SK-N-SH (cell line): Measurements from ENCODE around the gene ANKRD44. TPM values are rescaled to one million over a fixed set of nuclear protein-coding genes. Genes with fewer than 3 reads are reported as not detected.

ENCODE experiments used
- CTCF ChIA-PET: fragments of 300-600, 350-600 bp; formaldehyde crosslinking; extraction: SDS; loops from one replicate; lab custom pipeline; 2021; lab: Yijun Ruan, JAX
- POLR2A ChIA-PET: fragments of 350-600 bp; sonication (Branson Sonifier 250); formaldehyde crosslinking; extraction: SDS; loops from one replicate; lab custom pipeline; 2020; ENCODE audit warnings: antibody characterized with exemption, inconsistent platforms; lab: Yijun Ruan, JAX
- DNase-seq: peaks from one replicate; pipeline ENCODE4 v3.0.0; 2012
- H2AFZ ChIP-seq: fragments of 200-600 bp; sonication (generic); 2 replicates; pipeline ENCODE4 v1.8.1; 2016; ENCODE audit warnings: antibody characterized with exemption, mild to moderate bottlenecking, low read depth
- H3F3A ChIP-seq: fragments of 200-600 bp; sonication (generic); replicated peaks from 2 replicates; pipeline ENCODE3; 2016; ENCODE audit warnings: antibody characterized with exemption, mild to moderate bottlenecking; ENCODE audit not compliant: insufficient read depth
- H3K27ac ChIP-seq, 2 experiments: fragments of 200-500 bp in 1 of 2; fragments of 200-600 bp in 1 of 2; sonication (Bioruptor generic) in 1 of 2; sonication (generic), shearing (Covaris generic) in 1 of 2; 2 replicates each; pipeline versions ENCODE4 v1.5.1 to v1.6.1; 2014 to 2016; ENCODE audit warnings: low read depth in 2 of 2, inconsistent platforms in 1 of 2, low read length in 1 of 2, mild to moderate bottlenecking in 1 of 2, mixed read lengths in 1 of 2
- H3K27me3 ChIP-seq: fragments of 200-600 bp; sonication (generic), shearing (Covaris generic); 2 replicates; pipeline ENCODE4 v1.6.1; 2016; ENCODE audit warnings: mixed run types; ENCODE audit not compliant: insufficient read depth
- H3K36me3 ChIP-seq, 2 experiments: fragments of 200-500 bp in 1 of 2; fragments of 200-600 bp in 1 of 2; sonication (Bioruptor generic) in 1 of 2; sonication (generic) in 1 of 2; replicated peaks in 1 of 2; 2 replicates each; pipeline versions ENCODE3 to v1.5.1; 2014 to 2016; ENCODE audit warnings: low read length in 1 of 2, mild to moderate bottlenecking in 1 of 2; ENCODE audit not compliant: insufficient read depth in 2 of 2, control insufficient read depth in 1 of 2
- H3K4me1 ChIP-seq, 2 experiments: fragments of 200-500 bp in 1 of 2; fragments of 200-600 bp in 1 of 2; sonication (Bioruptor generic) in 1 of 2; sonication (generic), shearing (Covaris generic) in 1 of 2; 2 replicates each; pipeline versions ENCODE4 v1.5.1 to v1.6.1; 2014 to 2016; ENCODE audit warnings: low read depth in 1 of 2, low read length in 1 of 2, mixed run types in 1 of 2; ENCODE audit not compliant: insufficient read depth in 2 of 2, control insufficient read depth in 1 of 2
- H3K4me2 ChIP-seq: fragments of 200-600 bp; sonication (generic), shearing (Covaris generic); 2 replicates; pipeline ENCODE4 v1.6.1; 2017; ENCODE audit warnings: mixed run types
- H3K4me3 ChIP-seq, 2 experiments: fragments of 200-500 bp in 1 of 2; fragments of 200-600 bp in 1 of 2; sonication (Bioruptor generic) in 1 of 2; sonication (generic), shearing (Covaris generic) in 1 of 2; 2 replicates each; pipeline versions ENCODE4 v1.5.1 to v1.8.1; 2014 to 2016; ENCODE audit warnings: low read depth in 2 of 2, inconsistent platforms in 1 of 2, low read length in 1 of 2, mild to moderate bottlenecking in 1 of 2, mixed read lengths in 1 of 2, moderate library complexity in 1 of 2
- H3K79me2 ChIP-seq: fragments of 200-600 bp; sonication (generic); 2 replicates; pipeline ENCODE4 v1.8.1; 2017; ENCODE audit warnings: mild to moderate bottlenecking; ENCODE audit not compliant: insufficient read depth
- H3K9ac ChIP-seq: fragments of 200-600 bp; sonication (generic); 2 replicates; pipeline ENCODE4 v1.6.1; 2017; ENCODE audit warnings: mixed run types
- H3K9me2 ChIP-seq: fragments of 200-600 bp; sonication (generic); 2 replicates; pipeline ENCODE4 v1.6.1; 2017; ENCODE audit warnings: mixed run types
- H3K9me3 ChIP-seq: fragments of 200-600 bp; sonication (generic); 2 replicates; pipeline ENCODE4 v1.6.1; 2017; ENCODE audit warnings: mixed run types, mild to moderate bottlenecking, moderate library complexity
- H4K20me1 ChIP-seq: fragments of 200-600 bp; sonication (generic); 2 replicates; pipeline ENCODE4 v1.6.1; 2017; ENCODE audit warnings: mild to moderate bottlenecking, mixed run types; ENCODE audit not compliant: insufficient read depth
- CHD2 ChIP-seq: fragments of 150-350 bp; IDR thresholded peaks from 2 replicates; pipeline ENCODE4 v1.6.1; 2018; ENCODE audit warnings: low read length; ENCODE audit not compliant: partially characterized antibody
- ELF1 ChIP-seq: IDR thresholded peaks from 2 replicates; pipeline ENCODE4 v1.4.0; 2012
- EP300 ChIP-seq, 2 experiments: IDR thresholded peaks; 2 replicates each; pipeline versions ENCODE4 v1.4.0 to v1.6.1; 2012; ENCODE audit warnings: borderline replicate concordance in 1 of 2, low read depth in 1 of 2, low read length in 1 of 2
- FOSL2 ChIP-seq: IDR thresholded peaks from 2 replicates; pipeline ENCODE4 v1.4.0; 2012; ENCODE audit warnings: low read depth, mild to moderate bottlenecking, moderate library complexity, borderline replicate concordance
- FOXJ3 ChIP-seq: sonication (generic); formaldehyde crosslinking; IDR thresholded peaks from 2 replicates; pipeline ENCODE4 v1.5.1; 2020; ENCODE audit warnings: mild to moderate bottlenecking, missing genetic modification reagents
- FOXM1 ChIP-seq: IDR thresholded peaks from 2 replicates; pipeline ENCODE4 v1.4.0; 2012; ENCODE audit warnings: low read depth, mild to moderate bottlenecking
- GATA2 ChIP-seq: sonication (generic); formaldehyde crosslinking; IDR thresholded peaks from 2 replicates; pipeline ENCODE4 v1.5.0; 2020; ENCODE audit warnings: mild to moderate bottlenecking, missing genetic modification reagents
- JUND ChIP-seq: IDR thresholded peaks from 2 replicates; pipeline ENCODE4 v1.4.0; 2012
- MXI1 ChIP-seq: IDR thresholded peaks from 2 replicates; pipeline ENCODE4 v1.6.1; 2012; ENCODE audit warnings: mild to moderate bottlenecking, low read depth, low read length, improper control_type of control experiment
- NRF1 ChIP-seq: IDR thresholded peaks from 2 replicates; pipeline ENCODE4 v1.6.1; 2012; ENCODE audit warnings: low read depth, mild to moderate bottlenecking, low read length
- PBX3 ChIP-seq: IDR thresholded peaks from 2 replicates; pipeline ENCODE4; 2012
- RAD21 ChIP-seq: IDR thresholded peaks from 2 replicates; pipeline ENCODE4 v1.6.1; 2012; ENCODE audit warnings: mild to moderate bottlenecking, low read length
- RCOR1 ChIP-seq: fragments of 150-350 bp; IDR thresholded peaks from 2 replicates; pipeline ENCODE4 v1.6.1; 2017; ENCODE audit warnings: antibody characterized with exemption, low read length
- RFX5 ChIP-seq: IDR thresholded peaks from 2 replicates; pipeline ENCODE4 v1.6.1; 2012; ENCODE audit warnings: mild to moderate bottlenecking, improper control_type of control experiment, low read length
- SIN3A ChIP-seq: IDR thresholded peaks from 2 replicates; pipeline ENCODE4 v1.6.1; 2012; ENCODE audit warnings: low read depth, mild to moderate bottlenecking, low read length, moderate library complexity, borderline replicate concordance
- TCF12 ChIP-seq: IDR thresholded peaks from 2 replicates; pipeline ENCODE4 v1.4.0; 2012
- WGBS: methylation state at CpG from one replicate; pipeline ENCODE4 v1.1.6; 2017; ENCODE audit warnings: low lambda C conversion rate; 5-methylcytosine and 5-hydroxymethylcytosine counted together
- polyA plus RNA-seq, 3 experiments: library from polyadenylated mRNA; depleted of rRNA; stranded (reverse); fragments of >200 nt; gene quantifications; 2 replicates each; pipeline ENCODE4 v1.2.3, GENCODE V29; 2012
- TF ChIP-seq, protein P1 (sequence below): IDR thresholded peaks from 2 replicates; pipeline ENCODE4 v1.4.0; 2012; ENCODE audit warnings: low read depth, borderline replicate concordance
- TF ChIP-seq, protein P2 (sequence below): fragments of 150-350 bp; IDR thresholded peaks from 2 replicates; pipeline ENCODE4 v1.6.1; 2016; ENCODE audit warnings: mild to moderate bottlenecking, low read depth, low read length

The ANKRD44 gene
- polyA plus RNA-seq, 1 of the 3 experiments (the other 2 are of a cell fraction): 12.5 TPM

DNA sequence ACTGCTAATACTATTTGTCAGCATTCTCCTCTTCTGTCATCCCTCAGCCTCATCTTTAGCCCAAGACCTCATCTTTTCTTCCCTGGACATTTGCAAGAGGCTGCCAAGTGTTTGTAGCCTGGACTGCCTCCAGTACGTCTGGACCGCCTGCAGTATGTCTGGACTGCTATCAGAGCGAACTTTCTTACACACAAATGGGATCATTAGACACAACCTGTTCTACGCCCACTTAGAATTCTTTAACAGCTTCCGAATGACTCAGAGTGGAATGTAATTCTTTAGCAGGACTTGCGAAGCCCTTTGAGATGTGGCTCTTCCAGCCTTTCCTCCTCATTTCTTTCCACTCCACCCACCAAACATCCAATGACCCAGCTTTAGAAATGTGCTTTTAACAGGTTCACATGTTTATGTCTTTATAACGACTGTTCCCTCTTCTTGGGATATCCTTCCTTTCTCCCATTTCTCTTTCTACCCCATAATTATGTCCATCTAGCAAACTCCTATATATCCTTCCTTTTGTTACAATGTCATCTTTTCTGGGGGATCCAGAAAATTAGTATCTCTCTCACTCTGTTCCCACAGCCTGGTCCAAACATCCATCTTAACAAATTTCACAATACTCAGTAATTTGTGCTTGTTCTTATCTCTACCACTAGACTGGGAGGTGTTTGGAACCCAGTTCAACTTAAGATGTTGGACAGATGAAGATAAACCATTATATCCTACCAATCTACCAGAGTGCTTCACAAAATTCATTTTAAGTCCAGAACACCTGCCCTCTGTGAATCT is 212.8 kb downstream of the ANKRD44 start:
- peak in 1 of 2 experiments; percentile 19; a peak in 1 of 4 replicates for TF ChIP-seq EP300 (IDR thresholded peaks at IDR 0.05; ENCODE audit: borderline replicate concordance in 1 of 2, low read depth in 1 of 2, low read length in 1 of 2)
- no peak for TF ChIP-seq PBX3
- no peak for TF ChIP-seq NRF1
- TF ChIP-seq TCF12: peak; percentile 34; the same call in 1 of the 2 replicates
- peak; percentile 36; the same call in 1 of the 2 replicates for TF ChIP-seq RCOR1
- TF ChIP-seq, all 33 proteins: peak for 3
- Histone ChIP-seq H3K4me1 (peaks cover 18 to 57% of the 10 kb centered on the region in 2 experiments; a peak in 3 of 4 replicates), H3K4me3 (no peak overlapping the region), H4K20me1 (no peaks in the 10 kb centered on the region), H3F3A (no peaks in the 10 kb centered on the region), H3K4me2 (no peak overlapping the region), H3K9me3 (no peaks in the 10 kb centered on the region), H3K9me2 (no peaks in the 10 kb centered on the region), H3K79me2 (no peaks in the 10 kb centered on the region), H3K27me3 (no peaks in the 10 kb centered on the region), H3K36me3 (no peaks in the 10 kb centered on the region), H3K27ac (peak overlapping the region; percentile 4 to 93; a peak in 3 of 4 replicates), H3K9ac (no peak overlapping the region), H2AFZ (no peak overlapping the region)
- POLR2A ChIA-PET: interaction anchor here (1.2 kb wide), 1 partner anchor 11 kb away, joined by 3 read pairs; no protein-coding TSS in a partner anchor
- DNase-seq: no peak
- WGBS: 50% methylated on average over 7 of the region's 7 CpGs
- CTCF ChIA-PET: interaction anchor here (0.8 to 4.2 kb wide), 7 partner anchors 11 to 213 kb away, joined by 3 to 18 read pairs (median 4); no protein-coding TSS in a partner anchor

DNA sequence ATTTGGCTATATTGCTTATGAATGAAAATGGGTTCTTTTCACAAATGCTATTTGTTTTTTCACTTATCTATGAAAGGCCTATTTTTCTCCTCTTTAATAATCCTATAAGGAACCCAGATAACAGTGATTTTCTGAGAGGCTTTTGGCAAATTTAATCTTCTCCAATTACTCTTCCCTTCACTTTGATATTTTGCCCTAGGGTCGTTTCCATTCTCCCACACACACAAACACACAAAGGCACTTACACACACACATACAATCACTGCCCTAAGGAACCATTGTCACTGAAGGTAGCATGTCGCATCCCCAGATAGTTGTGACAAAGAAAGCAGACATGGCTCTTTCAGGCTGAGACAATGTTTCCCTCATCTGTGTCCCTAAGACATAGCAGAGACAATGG is 213.9 kb downstream of the ANKRD44 start:
- no peaks in the 10 kb centered on the region for H3K9me3 ChIP-seq

More for the DNA sequence above, 213.9 kb downstream of the ANKRD44 start:
- DNase-seq: peak; percentile 36
- H3K27me3 ChIP-seq: no peaks in the 10 kb centered on the region
- H3F3A ChIP-seq: no peaks in the 10 kb centered on the region
- H3K4me1 ChIP-seq: peaks cover 15 to 59% of the 10 kb centered on the region in 2 experiments; a peak in 3 of 4 replicates
- no peaks in the 10 kb centered on the region for H4K20me1 ChIP-seq
- no peak overlapping the region for H3K9ac ChIP-seq
- POLR2A ChIA-PET: no interaction called here
- H3K27ac ChIP-seq: peak overlapping the region in 1 of 2 experiments; percentile 93; a peak in 2 of 4 replicates
- H3K4me3 ChIP-seq: no peak overlapping the region
- WGBS: 56% methylated on average over 2 of the region's 2 CpGs
- no peak overlapping the region for H2AFZ ChIP-seq
- H3K9me2 ChIP-seq: no peaks in the 10 kb centered on the region
- H3K4me2 ChIP-seq: no peak overlapping the region
- no peaks in the 10 kb centered on the region for H3K79me2 ChIP-seq
- H3K36me3 ChIP-seq: no peaks in the 10 kb centered on the region
- CTCF ChIA-PET: interaction anchor here (1.5 to 4.2 kb wide), 2 partner anchors 17 to 21 kb away, joined by 5 to 18 read pairs; no protein-coding TSS in a partner anchor
- no peak for TF ChIP-seq SIN3A
- peak; percentile 89 for TF ChIP-seq FOXJ3 (CRISPR knock-in tag)
- TF ChIP-seq MXI1: no peak; the same call in 1 of the 2 replicates
- no peak for TF ChIP-seq FOXM1
- no peak for TF ChIP-seq RFX5
- TF ChIP-seq CHD2: peak; percentile 53
- peak in 1 of 2 experiments; percentile 92; a peak in 2 of 4 replicates for TF ChIP-seq EP300 (IDR thresholded peaks at IDR 0.05; ENCODE audit: borderline replicate concordance in 1 of 2, low read depth in 1 of 2, low read length in 1 of 2)
- TF ChIP-seq FOSL2: no peak
- peak; percentile 34 for TF ChIP-seq RAD21
- TF ChIP-seq, protein P1, sequence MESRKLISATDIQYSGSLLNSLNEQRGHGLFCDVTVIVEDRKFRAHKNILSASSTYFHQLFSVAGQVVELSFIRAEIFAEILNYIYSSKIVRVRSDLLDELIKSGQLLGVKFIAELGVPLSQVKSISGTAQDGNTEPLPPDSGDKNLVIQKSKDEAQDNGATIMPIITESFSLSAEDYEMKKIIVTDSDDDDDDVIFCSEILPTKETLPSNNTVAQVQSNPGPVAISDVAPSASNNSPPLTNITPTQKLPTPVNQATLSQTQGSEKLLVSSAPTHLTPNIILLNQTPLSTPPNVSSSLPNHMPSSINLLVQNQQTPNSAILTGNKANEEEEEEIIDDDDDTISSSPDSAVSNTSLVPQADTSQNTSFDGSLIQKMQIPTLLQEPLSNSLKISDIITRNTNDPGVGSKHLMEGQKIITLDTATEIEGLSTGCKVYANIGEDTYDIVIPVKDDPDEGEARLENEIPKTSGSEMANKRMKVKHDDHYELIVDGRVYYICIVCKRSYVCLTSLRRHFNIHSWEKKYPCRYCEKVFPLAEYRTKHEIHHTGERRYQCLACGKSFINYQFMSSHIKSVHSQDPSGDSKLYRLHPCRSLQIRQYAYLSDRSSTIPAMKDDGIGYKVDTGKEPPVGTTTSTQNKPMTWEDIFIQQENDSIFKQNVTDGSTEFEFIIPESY: no peak
- TF ChIP-seq, protein P2, sequence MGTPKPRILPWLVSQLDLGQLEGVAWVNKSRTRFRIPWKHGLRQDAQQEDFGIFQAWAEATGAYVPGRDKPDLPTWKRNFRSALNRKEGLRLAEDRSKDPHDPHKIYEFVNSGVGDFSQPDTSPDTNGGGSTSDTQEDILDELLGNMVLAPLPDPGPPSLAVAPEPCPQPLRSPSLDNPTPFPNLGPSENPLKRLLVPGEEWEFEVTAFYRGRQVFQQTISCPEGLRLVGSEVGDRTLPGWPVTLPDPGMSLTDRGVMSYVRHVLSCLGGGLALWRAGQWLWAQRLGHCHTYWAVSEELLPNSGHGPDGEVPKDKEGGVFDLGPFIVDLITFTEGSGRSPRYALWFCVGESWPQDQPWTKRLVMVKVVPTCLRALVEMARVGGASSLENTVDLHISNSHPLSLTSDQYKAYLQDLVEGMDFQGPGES: no peak
- TF ChIP-seq RCOR1: peak; percentile 79; the same call in 1 of the 2 replicates
- no peak for TF ChIP-seq ELF1
- TF ChIP-seq JUND: no peak
- peak; percentile 75 for TF ChIP-seq GATA2 (CRISPR knock-in tag)
